ENCODE measurements around the gene AKAP6.
"Not testable (repeated sequence)": the region's sequence is repeated elsewhere in the genome, so short reads cannot be mapped to it uniquely, and the experiment has no call there.

The AKAP6 gene

GRCh38 chr14:32449648-32450047 is 120.5 kb downstream of the AKAP6 start:
- DNase-seq: no peak

- DNase-seq: no peak
These were observed 122.0 kb downstream of the AKAP6 start for GRCh38 chr14:32450919-32451675.

- DNase-seq: no peak
These were observed 125.0 kb downstream of the AKAP6 start for GRCh38 chr14:32453857-32454810.

- DNase-seq: no peak
These were observed 128.3 kb downstream of the AKAP6 start for GRCh38 chr14:32457213-32457920.

DNA sequence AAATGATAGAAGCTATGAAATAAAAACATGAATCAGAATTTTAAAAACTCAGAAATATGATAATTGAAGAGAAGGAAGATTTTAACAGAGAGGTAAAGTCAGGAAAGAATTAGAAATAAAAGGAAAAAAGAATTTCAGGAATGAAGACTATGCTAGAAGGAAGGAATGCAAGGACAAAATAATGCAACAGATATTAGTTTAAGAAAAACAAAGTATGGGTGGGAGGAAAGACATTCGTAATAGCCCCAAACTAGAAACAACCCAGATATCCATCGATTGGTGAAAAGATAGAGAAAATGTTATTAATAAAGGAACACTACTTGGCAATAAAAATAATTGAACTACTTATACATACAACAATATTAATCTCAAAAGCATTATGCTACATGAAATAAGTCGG is 129.6 kb downstream of the AKAP6 start:
- no peak for DNase-seq

DNA sequence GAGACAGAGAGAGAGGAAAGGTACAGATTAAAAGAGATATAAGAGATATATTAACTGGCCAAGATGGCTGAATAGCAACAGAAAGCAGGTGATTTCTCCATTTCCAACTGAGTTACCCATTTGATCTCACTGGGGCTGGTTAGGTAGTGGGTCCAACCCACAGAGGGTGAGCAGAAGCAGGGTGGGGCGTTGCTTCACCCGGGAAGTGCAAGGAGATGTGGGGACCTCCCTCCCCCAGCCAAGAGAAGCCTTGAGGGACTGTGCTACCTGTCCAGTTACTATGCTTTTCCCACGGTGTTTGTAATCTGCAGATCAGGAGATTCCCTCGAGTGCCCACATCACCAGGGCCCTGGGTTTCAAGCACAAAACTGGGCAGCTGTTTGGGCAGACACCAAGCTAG is 131.2 kb downstream of the AKAP6 start:
- no peak for DNase-seq

GRCh38 chr14:32462553-32462952 is 133.5 kb downstream of the AKAP6 start:
- DNase-seq: not testable (repeated sequence)

DNA sequence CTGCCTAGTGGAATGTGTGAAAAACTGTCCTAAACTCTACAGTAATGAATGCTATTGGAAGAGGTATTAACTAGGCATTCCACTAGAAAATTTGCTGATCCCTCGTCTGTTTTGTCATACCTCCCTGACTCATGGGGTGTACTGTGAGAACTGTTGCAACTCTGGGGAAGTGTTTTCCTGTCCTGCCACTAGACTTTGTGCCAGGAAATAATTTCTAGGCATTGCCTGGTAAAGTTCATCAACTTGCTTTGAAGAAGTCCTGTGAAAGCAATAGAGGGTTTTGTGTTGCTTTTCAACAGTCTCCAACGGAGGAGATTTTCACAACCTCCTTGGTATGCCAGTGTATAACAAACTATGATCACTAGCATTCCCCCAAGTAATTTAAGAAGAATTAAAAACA is 139.9 kb downstream of the AKAP6 start:
- no peak for DNase-seq

DNA sequence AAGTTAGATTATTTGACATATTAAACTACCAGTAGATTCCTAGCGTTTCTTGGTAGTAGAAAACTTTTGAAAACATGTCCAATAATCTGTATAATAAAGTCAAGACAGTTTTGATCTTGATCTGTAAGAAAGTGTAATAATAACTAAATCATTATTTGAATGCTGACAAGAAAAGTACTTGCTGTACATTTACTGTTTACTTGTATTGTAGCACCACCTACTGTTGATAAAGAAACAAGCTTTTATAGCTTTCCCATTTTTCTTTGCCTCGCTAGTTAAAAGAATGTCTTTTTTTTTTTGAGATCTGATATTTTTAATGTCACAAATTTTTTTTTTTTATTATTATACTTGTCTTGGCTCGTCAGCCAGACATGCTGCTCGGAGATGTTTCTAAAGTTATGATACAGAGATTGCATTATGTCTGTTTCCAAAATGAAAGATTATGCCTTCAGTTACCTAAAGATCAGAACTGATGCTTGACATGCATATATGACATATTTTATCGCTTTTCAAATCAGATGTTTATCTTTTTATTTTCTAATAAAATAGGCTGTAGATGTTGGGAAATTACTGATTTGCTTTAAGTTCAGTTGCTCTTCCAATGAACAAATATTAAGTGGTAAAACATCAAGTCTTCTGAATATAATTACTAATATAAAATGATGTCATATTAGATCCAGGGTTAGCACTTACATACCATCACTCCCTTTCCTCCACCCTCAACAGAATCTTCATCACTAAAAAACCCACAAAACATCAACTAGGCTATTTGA is 140.5 kb downstream of the AKAP6 start:
- DNase-seq: no peak

DNA sequence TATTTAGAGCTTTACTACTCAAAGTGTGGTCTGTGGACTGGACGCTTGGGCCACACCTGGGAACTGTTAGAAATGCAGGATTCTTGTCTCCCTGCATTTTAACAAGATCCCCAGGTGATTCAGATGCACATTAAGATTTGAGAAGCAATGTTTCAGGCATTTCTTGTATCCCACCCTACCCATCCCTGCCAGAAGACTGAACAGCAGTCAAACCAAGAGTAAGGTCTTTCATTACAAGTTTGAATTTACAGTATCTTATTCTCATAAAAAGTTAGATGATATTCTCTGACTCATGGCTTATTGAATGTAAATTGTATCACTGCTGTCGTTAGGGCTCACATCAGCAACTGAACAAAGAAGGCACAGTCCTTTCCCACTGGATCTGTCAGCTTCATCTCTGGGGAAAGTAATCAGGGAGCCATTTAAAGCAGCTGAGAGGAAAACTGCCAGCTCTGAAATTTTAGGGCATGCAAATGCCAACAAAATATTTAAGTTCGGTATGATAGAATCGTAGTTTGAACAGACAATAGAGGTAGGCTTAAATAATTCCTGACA is 141.1 kb downstream of the AKAP6 start:
- DNase-seq: no peak

DNA sequence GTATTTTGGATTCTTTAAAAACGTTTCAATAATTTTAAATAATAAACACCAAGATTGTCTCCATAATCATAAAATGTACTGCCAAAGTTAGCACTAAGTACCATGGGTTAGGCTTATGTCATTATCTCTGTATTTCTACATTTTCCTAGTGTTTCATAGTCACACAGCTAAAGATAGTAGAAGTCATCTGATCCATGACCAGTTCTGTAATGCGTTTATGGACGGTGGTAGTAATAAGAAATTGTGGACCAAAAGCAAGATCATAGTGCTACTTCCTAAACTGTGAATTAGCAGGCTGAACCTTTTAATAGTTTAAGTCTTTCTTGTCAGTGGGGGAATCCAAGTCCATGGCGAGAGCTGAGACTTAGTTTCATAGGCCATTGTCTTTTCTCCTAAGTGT is 142.1 kb downstream of the AKAP6 start:
- no peak for DNase-seq

DNA sequence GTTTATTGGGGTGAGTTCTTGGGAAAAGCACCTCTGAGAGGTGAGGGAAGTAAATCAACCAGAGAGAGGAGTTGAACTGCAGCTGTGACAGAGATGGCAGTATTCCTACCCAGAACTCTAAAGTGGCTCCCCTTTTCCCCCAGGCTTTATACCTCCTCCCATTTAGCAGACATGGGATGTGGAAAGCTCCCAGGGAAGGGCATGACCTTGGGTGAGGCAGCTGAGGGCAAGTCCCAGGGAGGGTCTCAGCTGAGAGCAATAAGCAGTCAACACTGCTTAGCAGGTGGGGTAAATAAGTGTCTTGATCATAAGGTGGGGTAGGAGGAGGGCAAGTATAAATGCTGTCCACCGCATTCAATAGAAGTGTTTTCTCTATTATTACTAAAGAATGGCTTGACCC is 143.0 kb downstream of the AKAP6 start:
- no peak for DNase-seq

- DNase-seq: no peak
These were observed 143.7 kb downstream of the AKAP6 start for GRCh38 chr14:32472512-32473463.

DNA sequence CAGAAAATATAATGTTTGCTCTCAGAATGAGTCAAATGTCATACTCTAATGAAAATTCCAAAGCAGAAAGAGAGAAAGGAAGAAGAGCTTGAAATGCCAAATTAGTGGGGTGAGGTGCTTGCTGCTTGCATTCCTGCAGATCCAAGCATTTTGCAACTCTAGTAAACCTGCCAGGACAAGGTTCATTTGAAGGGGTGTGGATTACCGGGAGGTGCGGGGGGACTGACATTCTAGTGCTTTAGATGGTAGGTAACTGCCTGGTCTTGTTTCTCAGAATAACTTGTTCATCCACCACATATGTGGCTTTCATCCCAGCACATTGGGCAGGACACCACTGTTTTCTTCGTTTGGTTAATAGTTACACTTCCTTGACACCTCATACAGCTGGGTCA is 144.4 kb downstream of the AKAP6 start:
- no peak for DNase-seq

DNA sequence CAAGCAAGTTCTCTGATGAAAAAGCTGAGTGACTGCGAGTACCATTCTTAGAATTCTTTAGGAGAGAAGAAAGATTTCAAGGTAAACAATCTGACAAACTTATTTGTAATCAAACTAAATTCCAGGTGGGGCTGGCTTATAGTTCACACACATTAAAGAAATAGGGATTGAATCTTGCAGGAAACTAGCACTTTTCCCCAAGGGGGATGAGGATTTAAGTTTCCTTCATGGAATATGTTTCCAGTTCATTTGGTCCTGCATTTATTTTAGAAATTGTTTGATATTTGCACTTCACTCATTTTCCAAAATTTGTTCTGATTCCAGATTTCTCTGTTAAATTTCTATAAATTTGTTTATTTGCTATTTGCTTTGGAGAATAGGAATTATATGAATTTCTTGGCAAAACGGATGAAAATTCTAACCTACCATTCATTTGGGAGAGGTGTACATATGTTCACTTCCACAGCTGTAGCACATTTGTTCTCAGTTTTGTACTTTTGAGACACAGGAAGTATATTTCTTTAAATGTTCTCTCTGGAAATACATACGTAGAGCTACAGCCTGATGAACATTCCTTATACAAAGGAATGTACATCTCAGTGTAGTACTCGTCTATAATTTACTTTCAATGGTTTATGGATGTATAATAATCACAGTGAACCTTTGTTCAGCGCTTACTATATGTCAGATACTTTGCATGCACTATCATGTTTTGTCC is 145.5 kb downstream of the AKAP6 start:
- no peak for DNase-seq

- no peak for DNase-seq
These were observed 147.4 kb downstream of the AKAP6 start for GRCh38 chr14:32476532-32476931.

GRCh38 chr14:32477396-32477795 is 148.3 kb downstream of the AKAP6 start:
- no peak for DNase-seq

GRCh38 chr14:32478050-32478449 is 149.0 kb downstream of the AKAP6 start:
- no peak for DNase-seq

DNA sequence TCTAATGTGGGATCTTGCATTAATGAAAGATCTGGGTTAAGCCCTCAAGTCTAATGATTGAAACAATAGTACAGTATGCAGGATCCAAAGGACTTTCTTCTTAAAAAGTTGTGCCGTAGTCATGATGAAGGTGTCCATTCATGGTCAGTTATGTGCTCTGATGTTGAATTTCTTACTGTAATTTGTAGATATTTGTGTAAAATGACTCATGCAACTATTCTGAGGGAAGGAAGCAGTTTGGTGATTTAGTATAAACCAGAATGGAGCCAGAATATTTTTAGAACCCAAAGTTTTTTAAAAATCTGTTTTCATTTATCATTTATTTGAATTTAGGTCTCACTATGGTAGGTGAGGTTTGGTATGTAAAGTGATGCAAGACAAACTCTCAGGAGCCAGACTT is 151.2 kb downstream of the AKAP6 start:
- DNase-seq: no peak

DNA sequence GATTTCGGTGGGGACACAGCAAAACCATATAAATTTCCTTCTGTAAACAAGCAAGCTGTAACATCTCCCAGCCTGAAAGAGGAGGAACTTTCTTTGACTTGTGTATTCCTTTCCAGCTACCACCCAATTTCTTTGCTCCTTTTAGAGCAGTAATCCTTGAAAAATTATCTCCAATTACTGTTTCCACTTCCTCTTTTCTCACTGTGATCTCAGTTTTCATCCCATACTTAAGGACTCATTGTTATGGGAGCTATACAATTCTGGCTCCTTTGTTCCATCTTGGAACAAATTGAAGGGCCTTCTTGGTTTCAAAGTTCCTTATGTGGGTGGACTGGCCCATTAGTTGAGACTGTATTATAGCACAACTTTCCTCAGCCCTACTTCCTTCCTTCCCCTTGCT is 152.6 kb downstream of the AKAP6 start:
- DNase-seq: no peak

All from effector CD8-positive, alpha-beta T cell (primary cell).